ENCODE results near the gene TMC8. TPM values are rescaled to one million over a fixed set of nuclear protein-coding genes. Genes with fewer than 3 reads are reported as not detected.
A peak's percentile ranks its signal among the peaks of the same experiment; 100 is the strongest.

The TMC8 gene
- polyA plus RNA-seq, 1 experiment = not detected

- no peak for DNase-seq (ENCODE audit: low read depth)
- ChIA-PET CTCF (interaction anchor here (1.5 kb wide), 1 partner anchor 70 kb away, joined by 4 read pairs; no protein-coding TSS in a partner anchor), POLR2A (no interaction called here)
- Histone ChIP-seq H3K4me3 (ENCODE audit: low read depth, low read length) (no peak overlapping the region), H3K27me3 (ENCODE audit: control insufficient read depth, insufficient read depth, low read length) (no peaks in the 10 kb centered on the region), H3K36me3 (ENCODE audit: control insufficient read depth, insufficient read depth, low read length) (no peaks in the 10 kb centered on the region)
- TF ChIP-seq CTCF (IDR thresholded peaks at IDR 0.05; ENCODE audit: insufficient read depth, low read depth, low read length) = no peak
Measured at GRCh38 chr17:78182504-78182903, 51.9 kb downstream of the TMC8 start.

GRCh38 chr17:78183916-78184315 lies 53.3 kb downstream of the TMC8 start:
- Histone ChIP-seq H3K4me3 (ENCODE audit: low read depth, low read length) (no peak overlapping the region), H3K27me3 (ENCODE audit: control insufficient read depth, insufficient read depth, low read length) (no peaks in the 10 kb centered on the region), H3K36me3 (ENCODE audit: control insufficient read depth, insufficient read depth, low read length) (no peaks in the 10 kb centered on the region)
- CTCF ChIA-PET = interaction anchor here (0.7 to 3.7 kb wide), 3 partner anchors 8 to 71 kb away, joined by 3 to 35 read pairs (median 4); no protein-coding TSS in a partner anchor
- TF ChIP-seq CTCF (IDR thresholded peaks at IDR 0.05; ENCODE audit: insufficient read depth, low read depth, low read length) = no peak
- no peak for DNase-seq (ENCODE audit: low read depth)
- POLR2A ChIA-PET = no interaction called here

GRCh38 chr17:78184351-78184750 lies 53.8 kb downstream of the TMC8 start:
- no peaks in the 10 kb centered on the region for H3K36me3 ChIP-seq (ENCODE audit: control insufficient read depth, insufficient read depth, low read length)
- ChIA-PET POLR2A (no interaction called here), CTCF (interaction anchor here (0.7 to 3.7 kb wide), 3 partner anchors 8 to 71 kb away, joined by 3 to 35 read pairs (median 4); no protein-coding TSS in a partner anchor)
- H3K4me3 ChIP-seq (ENCODE audit: low read depth, low read length) = no peak overlapping the region
- no peak for TF ChIP-seq CTCF (IDR thresholded peaks at IDR 0.05; ENCODE audit: insufficient read depth, low read depth, low read length)
- DNase-seq (ENCODE audit: low read depth) = no peak
- no peaks in the 10 kb centered on the region for H3K27me3 ChIP-seq (ENCODE audit: control insufficient read depth, insufficient read depth, low read length)

- TF ChIP-seq CTCF (IDR thresholded peaks at IDR 0.05; ENCODE audit: insufficient read depth, low read depth, low read length) = no peak
- Histone ChIP-seq H3K27me3 (ENCODE audit: control insufficient read depth, insufficient read depth, low read length) (no peaks in the 10 kb centered on the region), H3K4me3 (ENCODE audit: low read depth, low read length) (no peak overlapping the region), H3K36me3 (ENCODE audit: control insufficient read depth, insufficient read depth, low read length) (no peaks in the 10 kb centered on the region)
- ChIA-PET POLR2A (no interaction called here), CTCF (interaction anchor here (0.7 to 3.7 kb wide), 4 partner anchors 9 to 72 kb away, joined by 3 to 35 read pairs (median 6); no protein-coding TSS in a partner anchor)
- no peak for DNase-seq (ENCODE audit: low read depth)
Measured at GRCh38 chr17:78184868-78185267, 54.3 kb downstream of the TMC8 start.

- Histone ChIP-seq H3K27me3 (ENCODE audit: control insufficient read depth, insufficient read depth, low read length) (no peaks in the 10 kb centered on the region), H3K36me3 (ENCODE audit: control insufficient read depth, insufficient read depth, low read length) (peaks cover 2% of the 10 kb centered on the region; the same call in 1 of the 2 replicates), H3K4me3 (ENCODE audit: low read depth, low read length) (peak overlapping the region; percentile 56)
- no peak for TF ChIP-seq CTCF (IDR thresholded peaks at IDR 0.05; ENCODE audit: insufficient read depth, low read depth, low read length)
- no peak for DNase-seq (ENCODE audit: low read depth)
- POLR2A ChIA-PET = no interaction called here
- CTCF ChIA-PET = interaction anchor here (0.6 to 3.7 kb wide), 9 partner anchors 10 to 236 kb away, joined by 3 to 35 read pairs (median 4); no protein-coding TSS in a partner anchor
Measured at GRCh38 chr17:78185981-78186691, 55.6 kb downstream of the TMC8 start.

Data from BJ (cell line).